Left ventricle myocardium inferior (tissue), 1 donor: ENCODE data around the gene AKAP8. TPM values are rescaled to one million over a fixed set of nuclear protein-coding genes. Genes with fewer than 3 reads are reported as not detected.

Experiments
- DNase-seq: peaks from one replicate; pipeline ENCODE4 v3.0.0-alpha.2; 2020
- H3K27ac ChIP-seq: fragments of 200-600 bp; replicated peaks from 2 replicates; pipeline ENCODE4 v1.8.0; 2021
- H3K27me3 ChIP-seq: fragments of 200-600 bp; 2 replicates; pipeline ENCODE4 v1.8.0; 2021; ENCODE audit warnings: low read depth
- H3K36me3 ChIP-seq: fragments of 200-600 bp; 2 replicates; pipeline ENCODE4 v1.8.0; 2021
- H3K4me1 ChIP-seq: fragments of 200-600 bp; 2 replicates; pipeline ENCODE4 v1.8.0; 2021
- H3K4me3 ChIP-seq: fragments of 200-600 bp; 2 replicates; pipeline ENCODE4 v1.8.0; 2021; ENCODE audit warnings: mild to moderate bottlenecking, moderate library complexity
- H3K9me3 ChIP-seq: fragments of 200-600 bp; replicated peaks from 2 replicates; pipeline ENCODE4 v1.8.0; 2021
- intact Hi-C: fragments of 100-400 bp; cut with micrococcal nuclease; formaldehyde crosslinking; loops from one replicate; pipeline ENCODE4 v1.11.0; 2022
- total RNA-seq: library from RNA; stranded (reverse); fragmentation: NEBNext Ultra II Directional; extraction: Animal tissue kit (Norgen Biotek cat#: 25700); gene quantifications from one replicate; pipeline ENCODE4 v1.2.1, GENCODE V29; 2021
- TF ChIP-seq, protein P1 (sequence below): fragments of 200-600 bp; IDR thresholded peaks from 2 replicates; pipeline ENCODE4 v1.8.0; 2021; ENCODE audit warnings: antibody characterized with exemption, mild to moderate bottlenecking, borderline replicate concordance
- donor health status: DM: no; HTN: yes; CAD: no; lungs with severe emphysema.

Gene AKAP8
- total RNA-seq, 1 donor from 2014 or later = 21.8 TPM

DNA sequence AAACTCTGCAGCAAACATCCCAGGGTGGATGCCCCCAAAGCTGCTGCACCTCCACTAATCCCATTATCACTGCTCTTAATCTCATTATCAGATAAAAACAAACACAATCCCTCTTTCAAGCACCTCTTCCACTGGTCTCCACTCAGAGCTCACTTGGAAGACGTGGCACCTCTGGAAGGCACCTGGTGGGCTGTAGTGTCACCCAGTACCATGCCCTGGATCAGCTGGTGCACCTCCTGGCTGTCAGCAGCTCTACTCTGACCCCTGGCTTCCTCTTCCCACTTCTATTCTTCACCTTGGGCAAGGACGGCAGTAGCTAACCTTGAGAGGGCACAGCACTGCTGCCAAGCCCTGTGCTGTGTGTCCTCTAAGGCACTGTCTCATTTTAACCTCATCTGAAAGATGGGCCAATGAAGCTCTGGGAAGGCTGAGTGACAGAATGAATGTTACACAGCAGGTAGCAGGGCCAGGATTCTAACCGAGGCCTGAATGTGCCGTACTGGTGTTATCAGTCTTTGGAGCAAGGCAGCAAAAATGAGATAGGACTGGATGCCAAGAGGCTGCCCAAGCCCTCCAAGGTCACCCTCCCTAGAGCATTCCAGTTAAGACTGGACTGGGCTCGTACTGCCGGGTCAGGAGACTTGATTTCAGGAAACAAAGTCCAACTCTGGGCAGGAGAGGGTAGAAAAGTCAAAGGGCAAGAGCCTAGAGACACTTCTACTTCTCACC, 54.6 kb downstream of the AKAP8 start:
- intact Hi-C loops = loop anchor here (5.0 kb wide), 1 partner anchor 33 kb away; no protein-coding TSS in a partner anchor
- H3K27ac ChIP-seq = peak overlapping the region; percentile 76

GRCh38 chr19:15323496-15324235, 55.9 kb downstream of the AKAP8 start:
- Histone ChIP-seq H3K9me3 (no peaks in the 10 kb centered on the region), H3K27me3 (no peaks in the 10 kb centered on the region), H3K4me3 (no peak overlapping the region), H3K36me3 (no peaks in the 10 kb centered on the region), H3K4me1 (peaks cover 100% of the 10 kb centered on the region), H3K27ac (peak overlapping the region; percentile 76)
- intact Hi-C loops = no loop called here
- TF ChIP-seq, protein P1, sequence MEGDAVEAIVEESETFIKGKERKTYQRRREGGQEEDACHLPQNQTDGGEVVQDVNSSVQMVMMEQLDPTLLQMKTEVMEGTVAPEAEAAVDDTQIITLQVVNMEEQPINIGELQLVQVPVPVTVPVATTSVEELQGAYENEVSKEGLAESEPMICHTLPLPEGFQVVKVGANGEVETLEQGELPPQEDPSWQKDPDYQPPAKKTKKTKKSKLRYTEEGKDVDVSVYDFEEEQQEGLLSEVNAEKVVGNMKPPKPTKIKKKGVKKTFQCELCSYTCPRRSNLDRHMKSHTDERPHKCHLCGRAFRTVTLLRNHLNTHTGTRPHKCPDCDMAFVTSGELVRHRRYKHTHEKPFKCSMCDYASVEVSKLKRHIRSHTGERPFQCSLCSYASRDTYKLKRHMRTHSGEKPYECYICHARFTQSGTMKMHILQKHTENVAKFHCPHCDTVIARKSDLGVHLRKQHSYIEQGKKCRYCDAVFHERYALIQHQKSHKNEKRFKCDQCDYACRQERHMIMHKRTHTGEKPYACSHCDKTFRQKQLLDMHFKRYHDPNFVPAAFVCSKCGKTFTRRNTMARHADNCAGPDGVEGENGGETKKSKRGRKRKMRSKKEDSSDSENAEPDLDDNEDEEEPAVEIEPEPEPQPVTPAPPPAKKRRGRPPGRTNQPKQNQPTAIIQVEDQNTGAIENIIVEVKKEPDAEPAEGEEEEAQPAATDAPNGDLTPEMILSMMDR = no peak
- peak; percentile 64 for DNase-seq

More for the DNA sequence above, 54.6 kb downstream of the AKAP8 start:
- TF ChIP-seq, protein P1 = no peak
- Histone ChIP-seq H3K27me3 (no peaks in the 10 kb centered on the region), H3K9me3 (no peaks in the 10 kb centered on the region), H3K36me3 (no peaks in the 10 kb centered on the region), H3K4me3 (no peak overlapping the region), H3K4me1 (peaks cover 100% of the 10 kb centered on the region)
- no peak for DNase-seq

DNA sequence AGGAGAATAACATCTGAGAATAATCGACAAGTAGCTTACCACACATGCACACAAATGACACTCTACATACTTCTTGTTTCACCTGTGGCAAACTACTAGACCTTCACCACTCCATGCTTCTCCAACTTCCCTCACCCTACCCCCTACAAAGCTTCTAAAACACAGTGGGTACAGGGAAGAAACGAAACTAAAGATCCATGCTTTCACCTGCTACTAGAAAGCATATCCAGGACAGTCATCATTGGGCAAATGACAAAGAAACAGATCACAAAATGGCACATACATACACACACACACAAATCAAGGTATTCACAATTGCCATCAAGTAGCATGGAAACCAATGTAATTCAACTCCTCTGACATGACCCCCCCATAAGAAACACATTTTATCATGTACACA, 57.8 kb downstream of the AKAP8 start:
- H3K36me3 ChIP-seq = no peaks in the 10 kb centered on the region
- DNase-seq = no peak
- H3K4me3 ChIP-seq = no peak overlapping the region
- H3K27ac ChIP-seq = peak overlapping the region; percentile 45
- no peaks in the 10 kb centered on the region for H3K27me3 ChIP-seq
- intact Hi-C loops = no loop called here
- H3K9me3 ChIP-seq = no peaks in the 10 kb centered on the region
- peaks cover 100% of the 10 kb centered on the region for H3K4me1 ChIP-seq
- TF ChIP-seq, protein P1 = no peak

DNA sequence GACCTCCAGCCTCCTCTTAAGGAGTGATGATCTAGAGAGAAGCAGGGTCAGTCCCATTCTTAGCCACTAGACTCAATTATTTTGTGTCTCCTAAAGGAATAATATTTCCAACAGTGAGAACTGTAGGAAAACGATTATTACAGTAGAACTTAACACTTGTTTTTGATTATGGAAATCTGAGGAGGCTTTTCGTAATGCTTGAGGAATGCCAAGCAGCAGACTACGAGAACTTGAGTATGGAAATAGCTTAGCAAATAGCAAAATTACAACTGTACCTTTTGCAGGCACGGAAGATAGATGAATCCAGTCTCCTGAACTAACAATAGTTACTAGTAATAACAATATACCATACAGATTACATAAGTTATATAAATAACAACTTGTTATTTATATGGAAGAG, 59.5 kb downstream of the AKAP8 start:
- Histone ChIP-seq H3K4me3 (no peak overlapping the region), H3K36me3 (no peaks in the 10 kb centered on the region), H3K27me3 (no peaks in the 10 kb centered on the region), H3K27ac (no peak overlapping the region), H3K9me3 (no peaks in the 10 kb centered on the region), H3K4me1 (peaks cover 100% of the 10 kb centered on the region)
- intact Hi-C loops = no loop called here
- DNase-seq = no peak
- TF ChIP-seq, protein P1 = no peak

DNA sequence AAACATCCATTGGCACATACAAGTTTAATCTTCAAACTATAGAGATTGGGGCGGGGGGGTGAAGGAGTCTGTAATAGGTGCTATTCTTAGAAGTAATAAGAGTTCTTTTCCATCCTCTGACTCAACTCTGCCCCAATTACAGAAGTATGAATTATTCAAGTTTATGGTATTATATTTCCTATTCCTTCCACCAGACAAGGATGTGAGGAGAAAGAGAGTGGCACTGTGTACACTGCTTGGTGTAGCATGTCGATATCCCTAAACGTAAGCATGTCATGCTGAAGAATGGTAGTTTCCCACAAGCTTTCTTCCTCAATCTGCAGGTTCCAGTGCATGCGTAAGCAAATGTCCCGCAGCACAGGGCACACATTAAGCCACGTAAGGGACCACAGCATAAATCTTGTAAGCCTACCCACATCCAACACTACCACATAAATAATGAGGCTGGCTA, 61.3 kb downstream of the AKAP8 start:
- Histone ChIP-seq H3K9me3 (no peaks in the 10 kb centered on the region), H3K4me1 (peaks cover 100% of the 10 kb centered on the region), H3K27ac (peak overlapping the region; percentile 56), H3K4me3 (no peak overlapping the region), H3K27me3 (no peaks in the 10 kb centered on the region), H3K36me3 (no peaks in the 10 kb centered on the region)
- TF ChIP-seq, protein P1 = no peak
- no peak for DNase-seq
- intact Hi-C loops = no loop called here
